ENCODE measurements around the gene KIAA1328. TPM values are rescaled to one million over a fixed set of nuclear protein-coding genes. Genes with fewer than 3 reads are reported as not detected.

The KIAA1328 gene
- total and polyA plus RNA-seq, 9 of the 15 experiments (the other 6 are each of a cell fraction or from before 2014, with no cell fraction given), result 4.0 to 8.6 (median 7.4) TPM

- H3K4me1 ChIP-seq (replicated peaks in 1 of 2; ENCODE audit: control insufficient read depth in 2 of 2, insufficient read depth in 2 of 2, low read length in 2 of 2), result peaks cover 0 to 10% of the 10 kb centered on the region in 2 experiments; a peak in 1 of 5 replicates
- no peak overlapping the region for H3K9ac ChIP-seq (ENCODE audit: insufficient read depth in 1 of 2, low read depth in 2 of 2, low read length in 2 of 2)
- intact Hi-C loops (cut with micrococcal nuclease) (no loop called here), in situ Hi-C loops (cut with MboI) (no loop called here)
- H2AFZ ChIP-seq (ENCODE audit: low read depth, low read length), result no peak overlapping the region
- no peaks in the 10 kb centered on the region; the same call in none of the 2 replicates for H4K20me1 ChIP-seq (replicated peaks; ENCODE audit: control insufficient read depth, insufficient read depth, low read length)
- peaks cover 0 to 14% of the 10 kb centered on the region in 2 experiments; a peak in 4 of 5 replicates for H3K27me3 ChIP-seq (ENCODE audit: control insufficient read depth in 2 of 2, insufficient read depth in 2 of 2, low read length in 2 of 2)
- DNase-seq (ENCODE audit: extremely low read depth in 1 of 4, low spot score in 3 of 4) (no peak), FAIRE-seq (no peak), ATAC-seq (no peak)
- H3K9me1 ChIP-seq (ENCODE audit: control insufficient read depth, insufficient read depth, low read length), result no peaks in the 10 kb centered on the region
- H3K4me2 ChIP-seq (ENCODE audit: insufficient read depth, low read length), result no peak overlapping the region
- no peaks in the 10 kb centered on the region for H3K9me3 ChIP-seq (replicated peaks; ENCODE audit: control insufficient read depth, insufficient read depth, low read depth, low read length)
- ChIA-PET CTCF (ENCODE audit: low intra/inter-chr PET ratio) (no interaction called here), POLR2A (interaction anchor here (1.0 kb wide), 1 partner anchor 19 kb away, joined by 4 read pairs; no protein-coding TSS in a partner anchor)
- TF ChIP-seq MNT (conservative IDR thresholded peaks at IDR 0.05) (no peak), ZBED1 (IDR thresholded peaks at IDR 0.05) (no peak), UBTF (IDR thresholded peaks at IDR 0.05; ENCODE audit: borderline replicate concordance in 1 of 2, low read depth in 2 of 2, low read length in 2 of 2) (no peak), ZNF668 (CRISPR knock-in tag; IDR thresholded peaks at IDR 0.05) (no peak), TARDBP (IDR thresholded peaks at IDR 0.05) (no peak)
- H3K4me3 ChIP-seq, result no peak overlapping the region
- no peaks in the 10 kb centered on the region for H3K36me3 ChIP-seq (ENCODE audit: control insufficient read depth, insufficient read depth, low read length)
- H3K27ac ChIP-seq (ENCODE audit: extremely low read depth, low read depth, low read length), result no peak overlapping the region
- H3K79me2 ChIP-seq (ENCODE audit: control insufficient read depth, insufficient read depth, low read length), result no peaks in the 10 kb centered on the region
- WGBS (ENCODE audit: insufficient coverage, low coverage, missing lambda C conversion rate), result 0% methylated on average over 10 of the region's 10 CpGs
- no TSS peak for BruUV-seq (replicated peaks)
Observed at GRCh38 chr18:37276111-37276890, 447.4 kb downstream of the KIAA1328 start.

All from K562 (cell line).